GM10248 (cell line): ENCODE measurements around the gene FAM13C.
"Not testable (repeated sequence)": the region's sequence is repeated elsewhere in the genome, so short reads cannot be mapped to it uniquely, and the experiment has no call there.

Experiments
- CTCF ChIA-PET: fragments of 300-600 bp; sonication (Branson Sonifier 250); formaldehyde crosslinking; extraction: SDS; loops from one replicate; lab custom pipeline; 2021; ENCODE audit warnings: antibody characterized with exemption; lab: Yijun Ruan, JAX
- POLR2A ChIA-PET: fragments of 350-650 bp; sonication (Branson Sonifier 250); formaldehyde crosslinking; extraction: SDS; loops from one replicate; lab custom pipeline; 2020; ENCODE audit warnings: antibody characterized with exemption; lab: Yijun Ruan, JAX
- DNase-seq: peaks from one replicate; pipeline ENCODE4 v3.0.0; 2012; ENCODE audit errors: extremely low spot score
- CTCF ChIP-seq: IDR thresholded peaks from 2 replicates; pipeline ENCODE4 v1.5.1; 2012; ENCODE audit warnings: mild to moderate bottlenecking, low read depth; ENCODE audit errors: extremely low read depth, missing control alignments, control extremely low read depth

FAM13C gene

GRCh38 chr10:59229441-59229840, 132.9 kb downstream of the FAM13C start:
- ChIA-PET POLR2A (no interaction called here), CTCF (interaction anchor here (1.2 to 1.4 kb wide), 2 partner anchors 394 to 448 kb away, joined by 3 to 4 read pairs; no protein-coding TSS in a partner anchor)
- no peak for DNase-seq
- TF ChIP-seq CTCF = no peak

- POLR2A ChIA-PET = no interaction called here
- DNase-seq = no peak
- no peak for TF ChIP-seq CTCF
- CTCF ChIA-PET = interaction anchor here (1.0 kb wide), 1 partner anchor 15 kb away, joined by 3 read pairs; no protein-coding TSS in a partner anchor
Observed at GRCh38 chr10:59227136-59227673, 135.1 kb downstream of the FAM13C start.

- TF ChIP-seq CTCF = no peak
- DNase-seq = no peak
- ChIA-PET CTCF (no interaction called here), POLR2A (no interaction called here)
Observed at GRCh38 chr10:59225211-59225610, 137.1 kb downstream of the FAM13C start.

GRCh38 chr10:59223597-59223996, 138.8 kb downstream of the FAM13C start:
- POLR2A ChIA-PET, DNase-seq: not testable (repeated sequence)
- CTCF ChIA-PET = interaction anchor here (1.5 to 2.5 kb wide), 2 partner anchors 9 to 272 kb away, joined by 5 to 7 read pairs; no protein-coding TSS in a partner anchor

- TF ChIP-seq CTCF = no peak
- ChIA-PET CTCF (interaction anchor here (1.5 to 2.5 kb wide), 2 partner anchors 10 to 271 kb away, joined by 5 to 7 read pairs; no protein-coding TSS in a partner anchor), POLR2A (no interaction called here)
- DNase-seq = no peak
Observed at GRCh38 chr10:59222788-59223187, 139.6 kb downstream of the FAM13C start.

- DNase-seq = no peak
- ChIA-PET CTCF (no interaction called here), POLR2A (no interaction called here)
- no peak for TF ChIP-seq CTCF
Observed at GRCh38 chr10:59216178-59216869, 146.0 kb downstream of the FAM13C start.

- no peak for TF ChIP-seq CTCF
- DNase-seq = no peak
- ChIA-PET CTCF (interaction anchor here (0.9 kb wide), 1 partner anchor 62 kb away, joined by 3 read pairs; no protein-coding TSS in a partner anchor), POLR2A (no interaction called here)
Observed at GRCh38 chr10:59214160-59214559, 148.2 kb downstream of the FAM13C start.
